Measurements from ENCODE around the gene KLHL17.
"Not testable (repeated sequence)": the region's sequence is repeated elsewhere in the genome, so short reads cannot be mapped to it uniquely, and the experiment has no call there.

The KLHL17 gene

GRCh38 chr1:975365-975764, 15.0 kb downstream of the KLHL17 start:
- H3K4me1 Mint-ChIP-seq, result peaks cover 6% of the 10 kb centered on the region
- no peak for ATAC-seq
- no peaks in the 10 kb centered on the region for H3K36me3 Mint-ChIP-seq
- no peak for DNase-seq (ENCODE audit: low spot score in 2 of 2)
- no peak overlapping the region for H3K27ac Mint-ChIP-seq
- peak overlapping the region; percentile 46 for H3K4me3 Mint-ChIP-seq
- no peaks in the 10 kb centered on the region for H3K9me3 Mint-ChIP-seq

- ATAC-seq, result peak; percentile 85
- peak overlapping the region; percentile 46 for H3K4me3 Mint-ChIP-seq
- no peak overlapping the region for H3K27ac Mint-ChIP-seq
- H3K9me3 Mint-ChIP-seq, result no peaks in the 10 kb centered on the region
- H3K4me1 Mint-ChIP-seq, result peaks cover 6% of the 10 kb centered on the region
- H3K36me3 Mint-ChIP-seq, result no peaks in the 10 kb centered on the region
- peak; percentile 57 to 77 for DNase-seq (ENCODE audit: low spot score in 2 of 2)
Measured at GRCh38 chr1:975896-976683, 15.7 kb downstream of the KLHL17 start.

- not testable (repeated sequence) for DNase-seq (ENCODE audit: low spot score in 2 of 2); H3K9me3 Mint-ChIP-seq; H3K4me3 Mint-ChIP-seq; H3K36me3 Mint-ChIP-seq; ATAC-seq; H3K4me1 Mint-ChIP-seq; H3K27ac Mint-ChIP-seq
Measured at GRCh38 chr1:976791-977190, 16.4 kb downstream of the KLHL17 start.

GRCh38 chr1:978069-978834, 17.9 kb downstream of the KLHL17 start:
- Mint-ChIP-seq H3K9me3 (no peaks in the 10 kb centered on the region), H3K36me3 (no peaks in the 10 kb centered on the region), H3K4me1 (peaks cover 6% of the 10 kb centered on the region), H3K27ac (peak overlapping the region; percentile 45), H3K4me3 (no peak overlapping the region)
- DNase-seq (ENCODE audit: low spot score in 2 of 2) (no peak), ATAC-seq (no peak)

GRCh38 chr1:978835-979743, 18.7 kb downstream of the KLHL17 start:
- no peak overlapping the region for H3K4me3 Mint-ChIP-seq
- H3K9me3 Mint-ChIP-seq, result no peaks in the 10 kb centered on the region
- DNase-seq (ENCODE audit: low spot score in 2 of 2) (no peak), ATAC-seq (no peak)
- H3K4me1 Mint-ChIP-seq, result peaks cover 6% of the 10 kb centered on the region
- no peak overlapping the region for H3K27ac Mint-ChIP-seq
- no peaks in the 10 kb centered on the region for H3K36me3 Mint-ChIP-seq

- Mint-ChIP-seq H3K4me1 (peaks cover 6% of the 10 kb centered on the region), H3K36me3 (no peaks in the 10 kb centered on the region), H3K27ac (no peak overlapping the region), H3K9me3 (no peaks in the 10 kb centered on the region), H3K4me3 (no peak overlapping the region)
- DNase-seq (ENCODE audit: low spot score in 2 of 2) (no peak), ATAC-seq (no peak)
Measured at GRCh38 chr1:979744-980072, 19.3 kb downstream of the KLHL17 start.

GRCh38 chr1:980137-980571, 19.8 kb downstream of the KLHL17 start:
- H3K27ac Mint-ChIP-seq, result no peak overlapping the region
- no peaks in the 10 kb centered on the region for H3K36me3 Mint-ChIP-seq
- ATAC-seq (no peak), DNase-seq (ENCODE audit: low spot score in 2 of 2) (no peak)
- H3K4me3 Mint-ChIP-seq, result no peak overlapping the region
- H3K9me3 Mint-ChIP-seq, result no peaks in the 10 kb centered on the region
- H3K4me1 Mint-ChIP-seq, result peaks cover 6% of the 10 kb centered on the region

- H3K9me3 Mint-ChIP-seq, result no peaks in the 10 kb centered on the region
Measured at GRCh38 chr1:980602-981395, 20.4 kb downstream of the KLHL17 start.

GRCh38 chr1:981491-981954, 21.1 kb downstream of the KLHL17 start:
- H3K4me1 Mint-ChIP-seq, result no peaks in the 10 kb centered on the region
- no peaks in the 10 kb centered on the region for H3K9me3 Mint-ChIP-seq
- ATAC-seq (no peak), DNase-seq (ENCODE audit: low spot score in 2 of 2) (no peak)
- no peak overlapping the region for H3K4me3 Mint-ChIP-seq
- no peak overlapping the region for H3K27ac Mint-ChIP-seq
- H3K36me3 Mint-ChIP-seq, result no peaks in the 10 kb centered on the region

More at GRCh38 chr1:980602-981395, 20.4 kb downstream of the KLHL17 start:
- Mint-ChIP-seq H3K27ac (no peak overlapping the region), H3K36me3 (no peaks in the 10 kb centered on the region), H3K4me3 (no peak overlapping the region), H3K4me1 (peaks cover 3% of the 10 kb centered on the region)
- DNase-seq (ENCODE audit: low spot score in 2 of 2) (no peak), ATAC-seq (no peak)

- Mint-ChIP-seq H3K27ac (no peak within 1 kb of the TSS), H3K4me1 (no peaks in the 10 kb centered on the region), H3K36me3 (no peaks in the 10 kb centered on the region), H3K4me3 (no peak within 1 kb of the TSS), H3K9me3 (no peaks in the 10 kb centered on the region)
- ATAC-seq (no peak), DNase-seq (ENCODE audit: low spot score in 2 of 2) (no peak)
Measured at GRCh38 chr1:981955-982558, 21.7 kb downstream of the KLHL17 start, which contains the start of gene PERM1. TSS of gene PERM1 (minus strand) at chr1:982093. CDS start at chr1:981029, 1,064 bp downstream.

GRCh38 chr1:982765-983436, 22.5 kb downstream of the KLHL17 start:
- Mint-ChIP-seq H3K9me3 (no peaks in the 10 kb centered on the region), H3K4me3 (no peak overlapping the region), H3K4me1 (no peaks in the 10 kb centered on the region), H3K27ac (no peak overlapping the region), H3K36me3 (no peaks in the 10 kb centered on the region)
- no peak for DNase-seq (ENCODE audit: low spot score in 2 of 2)
- ATAC-seq, result no peak

- H3K36me3 Mint-ChIP-seq, result peaks cover 2% of the 10 kb centered on the region
- no peaks in the 10 kb centered on the region for H3K9me3 Mint-ChIP-seq
- peak; percentile 64 for ATAC-seq
- peaks cover 7% of the 10 kb centered on the region for H3K4me1 Mint-ChIP-seq
- no peak overlapping the region for H3K4me3 Mint-ChIP-seq
- H3K27ac Mint-ChIP-seq, result no peak overlapping the region
- peak; percentile 64 to 83 for DNase-seq (ENCODE audit: low spot score in 2 of 2)
Measured at GRCh38 chr1:983798-984475, 23.6 kb downstream of the KLHL17 start.

- no peaks in the 10 kb centered on the region for H3K9me3 Mint-ChIP-seq
- ATAC-seq (no peak), DNase-seq (ENCODE audit: low spot score in 2 of 2) (no peak)
- H3K27ac Mint-ChIP-seq, result no peak overlapping the region
- no peak overlapping the region for H3K4me3 Mint-ChIP-seq
- peaks cover 10% of the 10 kb centered on the region for H3K4me1 Mint-ChIP-seq
- H3K36me3 Mint-ChIP-seq, result peaks cover 7% of the 10 kb centered on the region
Measured at GRCh38 chr1:984476-984814, 24.1 kb downstream of the KLHL17 start.

All from stimulated activated effector memory CD8-positive, alpha-beta T cell treated with anti-CD3 and anti-CD28 coated beads, Interleukin-12 subunit alpha, Interleukin-12 subunit beta, amount 100 ng/mL, for 72 hours (primary cell).